MM.1S (cell line): ENCODE measurements around the gene PAOX.
"Not testable (repeated sequence)": the region's sequence is repeated elsewhere in the genome, so short reads cannot be mapped to it uniquely, and the experiment has no call there.

ENCODE experiments used
- DNase-seq: peaks from one replicate; pipeline ENCODE4 v3.0.0-alpha.2; 2015
- H2AFZ ChIP-seq: fragments of 300-600 bp; sonication (generic); 2 replicates; pipeline ENCODE4 v1.6.0; 2016; ENCODE audit warnings: antibody characterized with exemption, low read length
- H3F3A ChIP-seq: fragments of 300-600 bp; sonication (generic); 2 replicates; pipeline ENCODE4 v1.6.1; 2016; ENCODE audit warnings: mild to moderate bottlenecking, antibody characterized with exemption, low read length, moderate library complexity, mixed read lengths; ENCODE audit not compliant: insufficient read depth
- H3K27ac ChIP-seq: fragments of 300-600 bp; sonication (generic); 2 replicates; pipeline ENCODE4 v1.5.1; 2016; ENCODE audit warnings: mild to moderate bottlenecking, low read length
- H3K27me3 ChIP-seq: fragments of 300-600 bp; sonication (generic); replicated peaks from 2 replicates; pipeline ENCODE4 v1.6.0; 2016; ENCODE audit warnings: low read length; ENCODE audit not compliant: insufficient read depth
- H3K36me3 ChIP-seq: fragments of 300-600 bp; sonication (generic); replicated peaks from 2 replicates; pipeline ENCODE4 v1.6.1; 2016; ENCODE audit warnings: mild to moderate bottlenecking, low read length, mixed read lengths; ENCODE audit not compliant: insufficient read depth
- H3K4me1 ChIP-seq: fragments of 300-600 bp; sonication (generic); 2 replicates; pipeline ENCODE4 v1.6.1; 2016; ENCODE audit warnings: low read length, mixed read lengths
- H3K4me2 ChIP-seq: fragments of 300-600 bp; sonication (generic); 2 replicates; pipeline ENCODE4 v1.6.0; 2016; ENCODE audit warnings: low read depth, low read length
- H3K4me3 ChIP-seq: fragments of 300-600 bp; sonication (generic); 2 replicates; pipeline ENCODE4 v1.5.1; 2016; ENCODE audit warnings: low read length, mixed read lengths
- H3K79me2 ChIP-seq: fragments of 300-600 bp; sonication (generic); 2 replicates; pipeline ENCODE4 v1.6.1; 2016; ENCODE audit warnings: mixed run types, low read length, mixed read lengths
- H3K9ac ChIP-seq: fragments of 300-600 bp; sonication (generic); 2 replicates; pipeline ENCODE4 v1.6.1; 2016; ENCODE audit warnings: low read length, mixed read lengths
- H3K9me2 ChIP-seq: fragments of 300-600 bp; sonication (generic); replicated peaks from 2 replicates; pipeline ENCODE4 v1.6.1; 2016; ENCODE audit warnings: mild to moderate bottlenecking, low read length, mixed read lengths; ENCODE audit not compliant: insufficient read depth
- H3K9me3 ChIP-seq: fragments of 300-600 bp; sonication (generic); replicated peaks from 2 replicates; pipeline ENCODE4 v1.6.1; 2016; ENCODE audit warnings: mild to moderate bottlenecking, low read length, mixed read lengths; ENCODE audit not compliant: insufficient read depth
- H4K20me1 ChIP-seq: fragments of 300-600 bp; sonication (generic); 2 replicates; pipeline ENCODE4 v1.6.1; 2016; ENCODE audit warnings: mild to moderate bottlenecking, low read length, moderate library complexity, mixed read lengths; ENCODE audit not compliant: insufficient read depth
- CTCF ChIP-seq: fragments of 300-600 bp; sonication (generic); IDR thresholded peaks from 2 replicates; pipeline ENCODE4 v1.5.1; 2016; ENCODE audit warnings: antibody characterized with exemption, low read length, mixed read lengths
- EZH2 ChIP-seq: fragments of 300-600 bp; sonication (generic); optimal IDR thresholded peaks from 2 replicates; pipeline ENCODE3; 2017; ENCODE audit warnings: low read depth, mild to moderate bottlenecking, antibody characterized with exemption, low read length, mixed read lengths
- EZH2phosphoT487 ChIP-seq: fragments of 300-600 bp; sonication (generic); IDR thresholded peaks from 2 replicates; pipeline ENCODE4 v1.6.1; 2018; ENCODE audit warnings: antibody characterized with exemption, low read length

Gene PAOX

GRCh38 chr10:133422223-133422806 lies 43.3 kb downstream of the PAOX start:
- no peak for DNase-seq
- Histone ChIP-seq H3K9me3 (no peaks in the 10 kb centered on the region), H3K4me2 (no peak overlapping the region), H3K79me2 (no peaks in the 10 kb centered on the region), H3K9ac (no peak overlapping the region), H3K27me3 (no peaks in the 10 kb centered on the region), H3K9me2 (no peaks in the 10 kb centered on the region), H3K27ac (no peak overlapping the region), H3K36me3 (no peaks in the 10 kb centered on the region), H3K4me3 (no peak overlapping the region), H4K20me1 (no peaks in the 10 kb centered on the region), H3K4me1 (no peaks in the 10 kb centered on the region), H2AFZ (no peak overlapping the region), H3F3A (no peaks in the 10 kb centered on the region)
- no peak for TF ChIP-seq EZH2
- no peak for TF ChIP-seq CTCF
- no peak for TF ChIP-seq EZH2phosphoT487

GRCh38 chr10:133422807-133423771 lies 44.0 kb downstream of the PAOX start:
- no peak overlapping the region for H2AFZ ChIP-seq
- no peaks in the 10 kb centered on the region for H3K36me3 ChIP-seq
- no peak overlapping the region for H3K4me3 ChIP-seq
- no peaks in the 10 kb centered on the region for H3K4me1 ChIP-seq
- H3K9me2 ChIP-seq: no peaks in the 10 kb centered on the region
- TF ChIP-seq EZH2: no peak
- TF ChIP-seq EZH2phosphoT487: no peak
- no peak for TF ChIP-seq CTCF
- no peak overlapping the region for H3K27ac ChIP-seq
- no peaks in the 10 kb centered on the region for H3K9me3 ChIP-seq
- H3K9ac ChIP-seq: no peak overlapping the region
- H3K27me3 ChIP-seq: no peaks in the 10 kb centered on the region
- no peak overlapping the region for H3K4me2 ChIP-seq
- no peaks in the 10 kb centered on the region for H4K20me1 ChIP-seq
- no peaks in the 10 kb centered on the region for H3K79me2 ChIP-seq
- no peaks in the 10 kb centered on the region for H3F3A ChIP-seq
- no peak for DNase-seq

- H3K36me3 ChIP-seq, H2AFZ ChIP-seq, H3K4me3 ChIP-seq, H3K9me3 ChIP-seq, DNase-seq, H3K9me2 ChIP-seq, H3K9ac ChIP-seq, H3K4me2 ChIP-seq, H3K79me2 ChIP-seq, H3K27me3 ChIP-seq, H3K4me1 ChIP-seq, H3F3A ChIP-seq, H4K20me1 ChIP-seq, H3K27ac ChIP-seq: not testable (repeated sequence)
Observed at GRCh38 chr10:133424102-133424501, 45.0 kb downstream of the PAOX start.

GRCh38 chr10:133424601-133425000 lies 45.5 kb downstream of the PAOX start, which contains the start of gene SPRN:
Gene SPRN (minus strand): TSS chr10:133424625. CDS start chr10:133423681, 944 bp downstream.
- H3K4me2 ChIP-seq, H3K9me3 ChIP-seq, H3K4me3 ChIP-seq, H3K27ac ChIP-seq, DNase-seq, H3K36me3 ChIP-seq, H3K79me2 ChIP-seq, H3K4me1 ChIP-seq, H3K9me2 ChIP-seq, H3K27me3 ChIP-seq, H3F3A ChIP-seq, H3K9ac ChIP-seq, H4K20me1 ChIP-seq, H2AFZ ChIP-seq: not testable (repeated sequence)

- not testable (repeated sequence) for H3F3A ChIP-seq, H2AFZ ChIP-seq, H3K27me3 ChIP-seq, DNase-seq, H3K9me2 ChIP-seq, H3K36me3 ChIP-seq, H4K20me1 ChIP-seq, H3K79me2 ChIP-seq, H3K4me2 ChIP-seq, H3K27ac ChIP-seq, H3K9ac ChIP-seq, H3K9me3 ChIP-seq, H3K4me1 ChIP-seq, H3K4me3 ChIP-seq
Observed at GRCh38 chr10:133429571-133429970, 50.5 kb downstream of the PAOX start.

- H3K4me3 ChIP-seq, H3K27ac ChIP-seq, H3K36me3 ChIP-seq, H3K27me3 ChIP-seq, H3K79me2 ChIP-seq, H4K20me1 ChIP-seq, H3K4me2 ChIP-seq, H3K9me3 ChIP-seq, H2AFZ ChIP-seq, H3K4me1 ChIP-seq, H3K9me2 ChIP-seq, DNase-seq, H3F3A ChIP-seq, H3K9ac ChIP-seq: not testable (repeated sequence)
Observed at GRCh38 chr10:133431888-133432613, 53.0 kb downstream of the PAOX start.
